Astrocyte (in vitro differentiated cells and primary cell): ENCODE results near the gene HS3ST3A1. TPM values are rescaled to one million over a fixed set of nuclear protein-coding genes. Genes with fewer than 3 reads are reported as not detected.

Source experiments
- DNase-seq: peaks from one replicate; pipeline ENCODE4 v3.0.0-alpha.2; 2010; ENCODE audit warnings: low read depth
- FAIRE-seq: peaks from 2 replicates; lab custom pipeline; 2011; peaks lifted over from hg19 to GRCh38; lab: Jason Lieb, UNC
- H2AFZ ChIP-seq: 2 replicates; pipeline ENCODE4 v1.6.0; 2012; ENCODE audit warnings: low read depth, low read length, inconsistent platforms
- H3K27ac ChIP-seq: 2 replicates; pipeline ENCODE4 v1.5.1; 2011; ENCODE audit warnings: low read depth, low read length, inconsistent platforms
- H3K27me3 ChIP-seq: 2 replicates; pipeline ENCODE4 v1.6.0; 2011; ENCODE audit warnings: low read length, inconsistent platforms; ENCODE audit not compliant: insufficient read depth
- H3K36me3 ChIP-seq: 2 replicates; pipeline ENCODE4 v1.5.1; 2011; ENCODE audit warnings: low read length, inconsistent platforms; ENCODE audit not compliant: insufficient read depth
- H3K4me1 ChIP-seq: 2 replicates; pipeline ENCODE4 v1.5.1; 2011; ENCODE audit warnings: low read length, inconsistent platforms; ENCODE audit not compliant: insufficient read depth
- H3K4me2 ChIP-seq: 2 replicates; pipeline ENCODE4 v1.6.0; 2012; ENCODE audit warnings: low read length, inconsistent platforms
- H3K4me3 ChIP-seq: 2 replicates; pipeline ENCODE4 v1.5.1; 2011; ENCODE audit warnings: low read depth, mild to moderate bottlenecking, low read length, inconsistent platforms; ENCODE audit not compliant: insufficient read depth
- H3K79me2 ChIP-seq: 2 replicates; pipeline ENCODE4 v1.6.0; 2012; ENCODE audit warnings: mild to moderate bottlenecking, low read length, inconsistent platforms; ENCODE audit not compliant: insufficient read depth
- H3K9ac ChIP-seq: 2 replicates; pipeline ENCODE4 v1.6.0; 2012; ENCODE audit warnings: mild to moderate bottlenecking, low read length, inconsistent platforms
- H3K9me3 ChIP-seq: 2 replicates; pipeline ENCODE4 v1.5.1; 2012; ENCODE audit warnings: low read depth, mild to moderate bottlenecking, low read length, inconsistent platforms; ENCODE audit not compliant: insufficient read depth
- H4K20me1 ChIP-seq: 2 replicates; pipeline ENCODE4 v1.6.0; 2012; ENCODE audit warnings: low read length, inconsistent platforms; ENCODE audit not compliant: insufficient read depth
- H3K27ac Mint-ChIP-seq: one replicate; pipeline ENCODE4 v1.8.0; 2021; ENCODE audit warnings: mild to moderate bottlenecking, mixed read lengths; ENCODE audit not compliant: unreplicated experiment
- H3K27me3 Mint-ChIP-seq: one replicate; pipeline ENCODE4 v1.8.0; 2021; ENCODE audit warnings: low read depth, mixed read lengths; ENCODE audit not compliant: unreplicated experiment
- H3K36me3 Mint-ChIP-seq: one replicate; pipeline ENCODE4 v1.8.0; 2021; ENCODE audit warnings: low read depth, mixed read lengths; ENCODE audit not compliant: unreplicated experiment
- H3K4me1 Mint-ChIP-seq: one replicate; pipeline ENCODE4 v1.8.0; 2021; ENCODE audit warnings: low read depth, mixed read lengths; ENCODE audit not compliant: unreplicated experiment
- H3K4me3 Mint-ChIP-seq: one replicate; pipeline ENCODE4 v1.8.0; 2021; ENCODE audit warnings: mild to moderate bottlenecking, moderate library complexity, mixed read lengths; ENCODE audit not compliant: unreplicated experiment
- H3K9me3 Mint-ChIP-seq: one replicate; pipeline ENCODE4 v1.8.0; 2021; ENCODE audit warnings: mild to moderate bottlenecking, mixed read lengths; ENCODE audit not compliant: unreplicated experiment
- CTCF ChIP-seq: IDR thresholded peaks from 2 replicates; pipeline ENCODE4 v1.5.1; 2011; ENCODE audit warnings: low read depth, mild to moderate bottlenecking, inconsistent platforms, low read length, moderate library complexity; ENCODE audit not compliant: insufficient read depth
- EZH2 ChIP-seq: IDR thresholded peaks from 2 replicates; pipeline ENCODE4 v1.6.1; 2012; ENCODE audit warnings: mild to moderate bottlenecking, low read length, inconsistent platforms; ENCODE audit not compliant: insufficient read depth
- total RNA-seq: library from RNA; stranded (reverse); gene quantifications from 2 replicates; pipeline ENCODE4 v1.2.1, GENCODE V29; 2021

Gene HS3ST3A1
- total RNA-seq, 1 donor from 2014 or later = 7.6 TPM

- no peak overlapping the region for H2AFZ ChIP-seq
Observed at GRCh38 chr17:13480877-13481276, 120.9 kb downstream of the HS3ST3A1 start.

GRCh38 chr17:13478326-13478830 lies 123.4 kb downstream of the HS3ST3A1 start:
- FAIRE-seq = no peak
- DNase-seq = no peak
- Mint-ChIP-seq H3K27me3 (no peaks in the 10 kb centered on the region), H3K9me3 (peaks cover 20% of the 10 kb centered on the region), H3K36me3 (peaks cover 3% of the 10 kb centered on the region), H3K4me1 (peaks cover 19% of the 10 kb centered on the region), H3K27ac (no peak overlapping the region), H3K4me3 (no peak overlapping the region)
- peaks cover 9% of the 10 kb centered on the region for H3K4me1 ChIP-seq
- no peaks in the 10 kb centered on the region for H4K20me1 ChIP-seq
- H3K27me3 ChIP-seq = no peaks in the 10 kb centered on the region
- H3K36me3 ChIP-seq = no peaks in the 10 kb centered on the region
- no peak overlapping the region for H3K4me3 ChIP-seq
- H3K9me3 ChIP-seq = peaks cover 10% of the 10 kb centered on the region
- no peaks in the 10 kb centered on the region for H3K79me2 ChIP-seq
- no peak overlapping the region for H3K9ac ChIP-seq
- no peak overlapping the region for H2AFZ ChIP-seq
- no peak for TF ChIP-seq EZH2
- TF ChIP-seq CTCF = no peak
- H3K27ac ChIP-seq = no peak overlapping the region
- no peak overlapping the region for H3K4me2 ChIP-seq

More at GRCh38 chr17:13480877-13481276, 120.9 kb downstream of the HS3ST3A1 start:
- peaks cover 10% of the 10 kb centered on the region for H3K9me3 ChIP-seq
- no peak overlapping the region for H3K4me3 Mint-ChIP-seq
- TF ChIP-seq CTCF = no peak
- no peak for TF ChIP-seq EZH2
- H3K36me3 ChIP-seq = no peaks in the 10 kb centered on the region
- H3K4me3 ChIP-seq = no peak overlapping the region
- H3K9ac ChIP-seq = no peak overlapping the region
- peaks cover 28% of the 10 kb centered on the region for H3K4me1 Mint-ChIP-seq
- H3K27ac Mint-ChIP-seq = no peak overlapping the region
- no peak for DNase-seq
- FAIRE-seq = no peak
- no peaks in the 10 kb centered on the region for H3K79me2 ChIP-seq
- no peaks in the 10 kb centered on the region for H3K27me3 ChIP-seq
- H3K27me3 Mint-ChIP-seq = no peaks in the 10 kb centered on the region
- peaks cover 9% of the 10 kb centered on the region for H3K4me1 ChIP-seq
- H3K27ac ChIP-seq = no peak overlapping the region
- H4K20me1 ChIP-seq = no peaks in the 10 kb centered on the region
- no peak overlapping the region for H3K4me2 ChIP-seq
- peaks cover 17% of the 10 kb centered on the region for H3K9me3 Mint-ChIP-seq
- peaks cover 6% of the 10 kb centered on the region for H3K36me3 Mint-ChIP-seq

- Histone ChIP-seq H3K9me3 (peaks cover 10% of the 10 kb centered on the region), H3K4me2 (peak overlapping the region; percentile 7), H4K20me1 (no peaks in the 10 kb centered on the region), H3K9ac (no peak overlapping the region), H3K4me3 (no peak overlapping the region), H3K27ac (peak overlapping the region; percentile 12), H3K27me3 (no peaks in the 10 kb centered on the region), H2AFZ (no peak overlapping the region), H3K4me1 (peaks cover 9% of the 10 kb centered on the region), H3K36me3 (no peaks in the 10 kb centered on the region), H3K79me2 (no peaks in the 10 kb centered on the region)
- Mint-ChIP-seq H3K9me3 (peaks cover 20% of the 10 kb centered on the region), H3K4me1 (peaks cover 19% of the 10 kb centered on the region), H3K36me3 (peaks cover 3% of the 10 kb centered on the region), H3K27me3 (no peaks in the 10 kb centered on the region), H3K4me3 (no peak overlapping the region), H3K27ac (no peak overlapping the region)
- TF ChIP-seq CTCF (no peak), EZH2 (no peak)
- DNase-seq (peak; percentile 73), FAIRE-seq (peak; percentile 92)
Observed at GRCh38 chr17:13477180-13477611, 124.5 kb downstream of the HS3ST3A1 start.
